ENCODE data around the gene ZNF883. TPM values are rescaled to one million over a fixed set of nuclear protein-coding genes. Genes with fewer than 3 reads are reported as not detected.

ZNF883 gene
- total and polyA plus RNA-seq, 2 donors (not counting 3 experiments of a cell fraction or from before 2014, with no cell fraction given) = 0.15 TPM; not detected in 1

GRCh38 chr9:112997236-112997941 lies 14.6 kb downstream of the ZNF883 start:
- no peaks in the 10 kb centered on the region for H3K36me3 ChIP-seq (ENCODE audit: control insufficient read depth in 2 of 2, extremely low read depth in 1 of 2, insufficient read depth in 2 of 2, low read length in 2 of 2)
- H3K27ac ChIP-seq (ENCODE audit: insufficient read depth, low read depth, low read length) = no peak overlapping the region
- no peak overlapping the region for H3K4me3 ChIP-seq (replicated peaks in 1 of 3; ENCODE audit: insufficient read depth in 1 of 3, low read depth in 1 of 3, low read length in 3 of 3)
- FAIRE-seq (no peak), DNase-seq (ENCODE audit: low read depth, low spot score) (no peak)
- no peaks in the 10 kb centered on the region for H4K20me1 ChIP-seq (replicated peaks; ENCODE audit: control insufficient read depth, extremely low read depth, insufficient read depth, low read length)
- dilution Hi-C loops (cut with MboI; ENCODE audit: extremely low pct_ligation_motif_present, low sequenced_read_pairs) = no loop called here
- H3K9ac ChIP-seq (replicated peaks; ENCODE audit: extremely low read depth, insufficient read depth, low read length) = no peak overlapping the region
- no peaks in the 10 kb centered on the region for H3K9me1 ChIP-seq (replicated peaks; ENCODE audit: control insufficient read depth, extremely low read depth, insufficient read depth, low read length)
- no TSS peak for BruUV-seq (replicated peaks)
- POLR2A ChIA-PET = no interaction called here
- intact Hi-C loops (cut with micrococcal nuclease) = loop anchor here (10.0 kb wide), 1 partner anchor 47 kb away; no protein-coding TSS in a partner anchor
- CTCF ChIA-PET = no interaction called here
- no peak overlapping the region for H3K4me2 ChIP-seq (ENCODE audit: insufficient read depth, low read length)
- H3K4me1 ChIP-seq (ENCODE audit: control insufficient read depth, extremely low read depth, insufficient read depth, low read length) = no peaks in the 10 kb centered on the region
- no peak for TF ChIP-seq EZH2 (IDR thresholded peaks at IDR 0.05; ENCODE audit: borderline replicate concordance, low read depth, low read length, severe bottlenecking)
- TF ChIP-seq CTCF (IDR thresholded peaks at IDR 0.05; ENCODE audit: extremely low read depth in 1 of 2, insufficient read depth in 1 of 2, low read depth in 1 of 2, low read length in 2 of 2) = no peak
- no peaks in the 10 kb centered on the region for H3K79me2 ChIP-seq (ENCODE audit: control insufficient read depth, insufficient read depth, low read length)
- peaks cover 11% of the 10 kb centered on the region for H3K9me3 ChIP-seq (replicated peaks; ENCODE audit: control insufficient read depth, insufficient read depth, low read length)
- H2AFZ ChIP-seq (ENCODE audit: low read depth, low read length) = no peak overlapping the region
- H3K27me3 ChIP-seq (ENCODE audit: control insufficient read depth in 2 of 2, insufficient read depth in 2 of 2, low read length in 2 of 2) = no peaks in the 10 kb centered on the region

GRCh38 chr9:112971415-112971814 lies 40.6 kb downstream of the ZNF883 start:
- no peak overlapping the region for H3K9ac ChIP-seq (replicated peaks; ENCODE audit: extremely low read depth, insufficient read depth, low read length)
- H3K9me3 ChIP-seq (replicated peaks; ENCODE audit: control insufficient read depth, insufficient read depth, low read length) = no peaks in the 10 kb centered on the region
- TF ChIP-seq CTCF (IDR thresholded peaks at IDR 0.05; ENCODE audit: extremely low read depth in 1 of 2, insufficient read depth in 1 of 2, low read depth in 1 of 2, low read length in 2 of 2) (peak; percentile 7 to 37), POLR2A (IDR thresholded peaks at IDR 0.05; ENCODE audit: low read depth, low read length) (no peak)
- FAIRE-seq (no peak), DNase-seq (ENCODE audit: low read depth, low spot score) (no peak)
- no peaks in the 10 kb centered on the region for H4K20me1 ChIP-seq (replicated peaks; ENCODE audit: control insufficient read depth, extremely low read depth, insufficient read depth, low read length)
- H3K4me1 ChIP-seq (ENCODE audit: control insufficient read depth, extremely low read depth, insufficient read depth, low read length) = no peaks in the 10 kb centered on the region
- intact Hi-C loops (cut with micrococcal nuclease) = no loop called here
- dilution Hi-C loops (cut with MboI; ENCODE audit: extremely low pct_ligation_motif_present, low sequenced_read_pairs) = no loop called here
- H3K4me3 ChIP-seq (replicated peaks in 1 of 3; ENCODE audit: insufficient read depth in 1 of 3, low read depth in 1 of 3, low read length in 3 of 3) = no peak overlapping the region
- H3K9me1 ChIP-seq (replicated peaks; ENCODE audit: control insufficient read depth, extremely low read depth, insufficient read depth, low read length) = no peaks in the 10 kb centered on the region
- no peak overlapping the region for H3K4me2 ChIP-seq (ENCODE audit: insufficient read depth, low read length)
- CTCF ChIA-PET = interaction anchor here (1.0 to 1.4 kb wide), 2 partner anchors 11 to 127 kb away, joined by 4 read pairs; no protein-coding TSS in a partner anchor
- no TSS peak for BruUV-seq (replicated peaks)
- H3K27ac ChIP-seq (ENCODE audit: insufficient read depth, low read depth, low read length) = no peak overlapping the region
- H3K27me3 ChIP-seq (ENCODE audit: control insufficient read depth in 2 of 2, insufficient read depth in 2 of 2, low read length in 2 of 2) = no peaks in the 10 kb centered on the region
- H3K79me2 ChIP-seq (ENCODE audit: control insufficient read depth, insufficient read depth, low read length) = no peaks in the 10 kb centered on the region
- POLR2A ChIA-PET = no interaction called here
- no peak overlapping the region for H2AFZ ChIP-seq (ENCODE audit: low read depth, low read length)
- no peaks in the 10 kb centered on the region for H3K36me3 ChIP-seq (ENCODE audit: control insufficient read depth in 2 of 2, extremely low read depth in 1 of 2, insufficient read depth in 2 of 2, low read length in 2 of 2)

Data from endothelial cell of umbilical vein (primary cell).